K562 (cell line): ENCODE results near the gene FNBP1. TPM values are rescaled to one million over a fixed set of nuclear protein-coding genes. Genes with fewer than 3 reads are reported as not detected.
A peak's percentile ranks its signal among the peaks of the same experiment; 100 is the strongest.

Source experiments
- AFF1 ChIP-seq, 2 experiments: fragments of 450-650 bp; IDR thresholded peaks; 2 replicates each; pipeline ENCODE4 v1.6.1; 2018; ENCODE audit warnings: mild to moderate bottlenecking in 2 of 2, low read depth in 1 of 2; ENCODE audit not compliant: partially characterized antibody in 2 of 2
- BHLHE40 ChIP-seq: IDR thresholded peaks from 2 replicates; pipeline ENCODE4 v1.6.1; 2011; ENCODE audit warnings: low read length, improper control_type of control experiment
- EP400 ChIP-seq: fragments of 450-650 bp; IDR thresholded peaks from 2 replicates; pipeline ENCODE4 v1.6.1; 2017; ENCODE audit warnings: antibody characterized with exemption, mild to moderate bottlenecking, moderate library complexity
- HEY1 ChIP-seq: fragments of 250-450 bp; sonication (Bioruptor Pico); IDR thresholded peaks from 2 replicates; pipeline ENCODE4 v1.5.0; 2020; ENCODE audit warnings: mild to moderate bottlenecking, moderate library complexity, borderline replicate concordance
- HMBOX1 ChIP-seq: sonication (generic); IDR thresholded peaks from 2 replicates; pipeline ENCODE4 v1.6.1; 2016
- HNRNPK ChIP-seq: fragments of 200-400 bp; formaldehyde crosslinking; IDR thresholded peaks from one replicate; pipeline ENCODE4 v1.6.1; 2018; ENCODE audit warnings: mild to moderate bottlenecking, low read depth, low read length; ENCODE audit not compliant: poor library complexity, severe bottlenecking
- MIER1 ChIP-seq: fragments of 450-650 bp; IDR thresholded peaks from 2 replicates; pipeline ENCODE4 v1.6.1; 2016; ENCODE audit warnings: antibody characterized with exemption, mild to moderate bottlenecking, low read depth
- MYBL2 ChIP-seq, 2 experiments: fragments of 450-650 bp in 1 of 2; sonication (generic) in 1 of 2; formaldehyde crosslinking in 1 of 2; IDR thresholded peaks; 2 replicates each; pipeline versions ENCODE4 v1.6.1 to v1.8.1; 2017 to 2022; ENCODE audit warnings: borderline replicate concordance in 1 of 2, inconsistent platforms in 1 of 2, low read depth in 1 of 2, mild to moderate bottlenecking in 1 of 2, missing genetic modification reagents in 1 of 2, moderate library complexity in 1 of 2
- RNF2 ChIP-seq: sonication (generic); IDR thresholded peaks from 2 replicates; pipeline ENCODE4 v1.6.1; 2016
- TFAP4 ChIP-seq: sonication (generic); formaldehyde crosslinking; IDR thresholded peaks from 2 replicates; pipeline ENCODE4 v1.8.0; 2022; ENCODE audit warnings: missing genetic modification reagents, mild to moderate bottlenecking, moderate library complexity, borderline replicate concordance
- ZBTB1 ChIP-seq: sonication (generic); formaldehyde crosslinking; IDR thresholded peaks from 2 replicates; pipeline ENCODE4 v1.8.1; 2023; ENCODE audit warnings: missing genetic modification reagents, low read depth, mild to moderate bottlenecking, borderline replicate concordance
- ZBTB2 ChIP-seq: fragments of 450-650 bp; IDR thresholded peaks from 2 replicates; pipeline ENCODE4 v1.6.1; 2016; ENCODE audit warnings: antibody characterized with exemption
- ZBTB43 ChIP-seq: sonication (generic); formaldehyde crosslinking; IDR thresholded peaks from 2 replicates; pipeline ENCODE4 v1.8.0; 2023; ENCODE audit warnings: mild to moderate bottlenecking, missing genetic modification reagents
- ZNF184 ChIP-seq: sonication (generic); formaldehyde crosslinking; IDR thresholded peaks from 2 replicates; pipeline ENCODE4 v1.5.0; 2020; ENCODE audit warnings: missing genetic modification reagents
- ZNF311 ChIP-seq: fragments of 250-450 bp; sonication (Bioruptor Pico); IDR thresholded peaks from 2 replicates; pipeline ENCODE4 v1.4.0; 2020; ENCODE audit warnings: mild to moderate bottlenecking, moderate library complexity
- ZNF347 ChIP-seq: fragments of 450-650 bp; formaldehyde crosslinking; IDR thresholded peaks from 2 replicates; pipeline ENCODE4 v1.4.0; 2020; ENCODE audit warnings: low read depth, mild to moderate bottlenecking, moderate library complexity
- ZNF584 ChIP-seq: fragments of 200-800 bp; sonication (Bioruptor generic); IDR thresholded peaks from 2 replicates; pipeline ENCODE4 v1.6.1; 2016; ENCODE audit warnings: low read depth, mild to moderate bottlenecking, missing genetic modification characterization, missing compliant biosample characterization
- polyA plus RNA-seq, 8 experiments: library from polyadenylated mRNA; depleted of rRNA in 4 of 8; stranded (reverse) in 5 of 8; unstranded in 3 of 8; fragments of >200 nt; fragmentation: Nextera tagmentation in 2 of 8; fragmentation: Illumina TruSeq in 1 of 8; extraction: Ambion mirVana in 2 of 8; extraction: Trizol in 1 of 8; gene quantifications; 2 replicates each; pipeline versions ENCODE4 v1.2.1 to v1.2.3, GENCODE V29; 2011 to 2014; ENCODE audit warnings: inconsistent platforms in 1 of 8, missing spikeins in 1 of 8
- total RNA-seq, 7 experiments: library from RNA; depleted of rRNA in 6 of 7; stranded (reverse); fragments of >200 nt in 6 of 7; fragmentation: Illumina TruSeq in 2 of 7; extraction: Trizol in 2 of 7; gene quantifications; 2 replicates each; pipeline versions ENCODE4 v1.2.1 to v1.2.3, GENCODE V29; 2011 to 2021; ENCODE audit warnings: low replicate concordance in 1 of 7

The FNBP1 gene
- total and polyA plus RNA-seq, 9 of the 15 experiments (the other 6 are each of a cell fraction or from before 2014, with no cell fraction given) = 1.8 to 14.9 (median 7.6) TPM

GRCh38 chr9:130043654-130044623, 950 bp upstream of the FNBP1 start (continued):
- TF ChIP-seq AFF1 (IDR thresholded peaks at IDR 0.05; ENCODE audit: low read depth in 1 of 2, partially characterized antibody in 2 of 2) (no peak), BHLHE40 (peak; percentile 99), MYBL2 (IDR thresholded peaks at IDR 0.05; ENCODE audit: low read depth) (no peak), MYBL2 (CRISPR knock-in tag; IDR thresholded peaks at IDR 0.05; ENCODE audit: borderline replicate concordance) (no peak), HMBOX1 (peak; percentile 59; the same call in 1 of the 2 replicates), TFAP4 (CRISPR knock-in tag) (peak; percentile 69; the same call in 1 of the 2 replicates), ZNF184 (CRISPR knock-in tag) (no peak), ZBTB2 (peak; percentile 42; the same call in 1 of the 2 replicates), ZNF347 (CRISPR knock-in tag) (no peak), MIER1 (no peak), ZBTB43 (no peak), EP400 (no peak), RNF2 (peak; percentile 59; the same call in 1 of the 2 replicates), ZNF311 (CRISPR knock-in tag) (peak; percentile 42; the same call in 1 of the 2 replicates), HNRNPK (no peak), HEY1 (CRISPR knock-in tag) (no peak), ZNF584 (no peak), ZBTB1 (CRISPR knock-in tag) (0 out of 2 replicates have a peak, but pooled peaks have one; percentile 59)
